ENCODE results near the gene ATG7. TPM values are rescaled to one million over a fixed set of nuclear protein-coding genes. Genes with fewer than 3 reads are reported as not detected.
A peak's percentile ranks its signal among the peaks of the same experiment; 100 is the strongest.

ATG7 gene
- total and polyA plus RNA-seq, 11 donors: 4.4 to 45.1 (median 14.4) TPM

DNA sequence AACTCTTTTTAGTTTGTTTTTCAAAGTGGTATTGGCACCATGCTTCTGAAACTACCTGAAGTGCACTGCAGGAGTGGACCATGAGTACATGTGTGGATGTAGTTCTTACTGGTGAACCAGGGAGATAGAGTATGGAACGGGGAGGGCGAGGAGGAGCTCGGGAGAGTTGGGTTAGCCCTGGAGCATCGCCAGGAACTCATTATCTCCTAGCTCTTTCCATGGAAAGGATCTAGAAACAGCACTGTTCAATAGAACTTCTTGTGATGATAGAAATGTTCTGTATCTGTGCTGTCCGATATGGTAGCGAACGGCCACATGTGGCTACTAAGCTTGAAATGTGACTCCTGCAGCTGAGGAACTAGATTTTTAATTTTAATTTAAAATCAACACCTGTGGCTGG is 324.2 kb downstream of the ATG7 start:
- TF ChIP-seq POLR2A (IDR thresholded peaks at IDR 0.05): no peak
- TF ChIP-seq, protein P1, sequence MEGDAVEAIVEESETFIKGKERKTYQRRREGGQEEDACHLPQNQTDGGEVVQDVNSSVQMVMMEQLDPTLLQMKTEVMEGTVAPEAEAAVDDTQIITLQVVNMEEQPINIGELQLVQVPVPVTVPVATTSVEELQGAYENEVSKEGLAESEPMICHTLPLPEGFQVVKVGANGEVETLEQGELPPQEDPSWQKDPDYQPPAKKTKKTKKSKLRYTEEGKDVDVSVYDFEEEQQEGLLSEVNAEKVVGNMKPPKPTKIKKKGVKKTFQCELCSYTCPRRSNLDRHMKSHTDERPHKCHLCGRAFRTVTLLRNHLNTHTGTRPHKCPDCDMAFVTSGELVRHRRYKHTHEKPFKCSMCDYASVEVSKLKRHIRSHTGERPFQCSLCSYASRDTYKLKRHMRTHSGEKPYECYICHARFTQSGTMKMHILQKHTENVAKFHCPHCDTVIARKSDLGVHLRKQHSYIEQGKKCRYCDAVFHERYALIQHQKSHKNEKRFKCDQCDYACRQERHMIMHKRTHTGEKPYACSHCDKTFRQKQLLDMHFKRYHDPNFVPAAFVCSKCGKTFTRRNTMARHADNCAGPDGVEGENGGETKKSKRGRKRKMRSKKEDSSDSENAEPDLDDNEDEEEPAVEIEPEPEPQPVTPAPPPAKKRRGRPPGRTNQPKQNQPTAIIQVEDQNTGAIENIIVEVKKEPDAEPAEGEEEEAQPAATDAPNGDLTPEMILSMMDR (IDR thresholded peaks at IDR 0.05): no peak
- no peaks in the 10 kb centered on the region for H3K9me3 ChIP-seq
- 37 to 59% (median 43%) methylated on average over 7 of the region's 7 CpGs for WGBS, 4 donors
- peaks cover 0 to 20% (median 5%) of the 10 kb centered on the region in 9 donors for H3K36me3 ChIP-seq
- intact Hi-C loops (cut with DNase I): no loop called here
- peak overlapping the region in 9 of 12 donors; percentile 10 to 88 (median 37) for H3K27ac ChIP-seq
- peak in 2 of 5 donors; percentile 45 to 56 for DNase-seq
- no peak overlapping the region for H3K4me3 ChIP-seq
- H3K4me1 ChIP-seq: peaks cover 18 to 76% (median 63%) of the 10 kb centered on the region in 12 donors
- ATAC-seq: peak in 1 of 4 donors; percentile 44
- H3K27me3 ChIP-seq: no peaks in the 10 kb centered on the region

DNA sequence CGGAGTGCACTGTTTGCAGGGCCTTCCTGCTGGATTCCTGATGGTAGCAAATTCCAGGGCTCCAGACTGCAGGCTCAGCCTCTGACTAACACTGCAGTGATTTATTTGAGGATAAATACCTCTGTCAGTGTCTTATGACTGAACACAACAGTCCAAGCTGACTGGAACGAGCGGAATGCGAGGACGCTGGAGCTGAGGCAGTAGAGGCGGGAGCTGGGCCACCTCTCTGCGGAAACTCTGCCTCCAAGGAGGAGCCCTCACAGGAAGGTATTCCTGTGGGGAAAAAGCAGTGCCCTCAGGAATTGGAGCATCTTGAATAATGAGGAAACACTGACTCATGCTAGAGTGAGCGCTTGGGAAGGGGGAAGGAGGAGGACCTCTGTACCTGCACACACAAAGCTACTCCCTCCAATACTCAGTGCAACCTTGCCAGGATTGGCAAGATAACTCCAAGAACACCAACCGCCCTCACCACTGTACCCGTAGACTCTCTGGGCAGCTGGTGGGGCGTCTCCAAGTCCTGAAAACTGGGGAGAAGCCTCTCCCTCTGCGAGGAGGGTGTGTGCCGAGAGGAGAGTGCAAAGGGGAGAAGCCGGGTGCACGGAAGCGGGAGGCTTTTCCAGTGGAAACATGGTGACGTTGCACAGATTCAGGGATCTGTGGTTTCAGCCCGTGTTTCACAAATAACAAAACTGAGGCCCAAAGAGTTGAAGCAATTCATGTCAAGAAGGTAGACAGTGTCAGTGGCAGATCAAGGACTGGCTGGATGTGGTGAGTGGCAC is 328.5 kb downstream of the ATG7 start:
- DNase-seq (peak; percentile 61 to 85 (median 74)), ATAC-seq (peak; percentile 76 to 93 (median 90))
- Histone ChIP-seq H3K4me1 (peaks cover 4 to 89% (median 68%) of the 10 kb centered on the region in 12 donors), H3K9me3 (no peaks in the 10 kb centered on the region), H3K27ac (peak overlapping the region; percentile 44 to 94 (median 80)), H3K36me3 (peaks cover 0 to 22% (median 2%) of the 10 kb centered on the region in 9 donors), H3K27me3 (no peaks in the 10 kb centered on the region), H3K4me3 (peak overlapping the region in 4 of 12 donors; percentile 1 to 19 (median 2))
- 30 to 46% (median 34%) methylated on average over 14 to 18 of the region's 18 CpGs for WGBS, 4 donors
- intact Hi-C loops (cut with DNase I): loop anchor here in 5 of 10 donors (2.0 to 5.0 kb wide), 4 partner anchors 33 to 42 kb away; partner anchors contain the start of gene VGLL4 (in 4 of the 5)
- TF ChIP-seq, protein P1 (IDR thresholded peaks at IDR 0.05): no peak
- TF ChIP-seq POLR2A (IDR thresholded peaks at IDR 0.05): peak in 1 of 2 donors; percentile 24

DNA sequence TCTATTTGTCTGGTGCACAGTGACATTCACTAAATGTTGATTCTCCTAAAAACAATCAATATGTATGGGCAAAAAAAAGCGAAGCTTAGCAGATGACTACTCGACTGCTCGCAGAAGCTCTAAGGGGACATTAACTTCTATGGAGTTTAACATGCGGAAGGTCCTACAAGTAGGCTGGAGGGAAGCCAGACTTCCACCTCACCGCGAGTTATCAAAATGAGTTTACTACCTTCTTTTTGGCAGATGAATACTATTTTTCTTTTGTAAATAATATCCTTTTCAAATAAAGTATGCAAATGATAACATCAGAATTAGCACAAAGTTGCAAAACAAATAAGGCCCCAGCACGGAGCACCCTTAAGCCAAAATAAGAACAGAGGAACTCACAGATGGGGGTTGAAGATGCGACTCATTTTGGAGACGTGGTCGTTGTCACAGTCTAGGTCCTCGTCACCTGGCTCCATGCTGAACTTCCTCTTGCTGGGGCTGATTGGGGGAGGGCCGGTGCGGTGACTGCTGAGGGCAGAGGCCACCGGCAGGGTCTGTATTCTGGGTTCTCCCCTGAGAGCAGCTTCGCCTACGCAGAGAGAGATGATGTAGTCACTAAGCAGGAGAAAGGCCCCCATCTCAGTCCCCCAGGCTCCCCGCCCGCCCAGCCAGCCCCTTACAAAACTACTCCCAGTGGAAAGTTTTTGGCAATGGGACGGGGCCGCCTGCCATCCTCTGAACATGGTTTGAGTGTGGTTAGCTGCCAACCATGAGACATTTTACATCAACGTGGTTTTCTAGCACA is 329.4 kb downstream of the ATG7 start:
- DNase-seq: peak in 4 of 5 donors; percentile 68 to 73 (median 71)
- Histone ChIP-seq H3K27ac (peak overlapping the region in 11 of 12 donors; percentile 72 to 94 (median 81)), H3K36me3 (peaks cover 0 to 22% (median 7%) of the 10 kb centered on the region in 9 donors), H3K4me1 (peaks cover 1 to 87% (median 64%) of the 10 kb centered on the region in 12 donors), H3K4me3 (peak overlapping the region in 1 of 12 donors; percentile 2), H3K9me3 (no peaks in the 10 kb centered on the region), H3K27me3 (no peaks in the 10 kb centered on the region)
- WGBS, 4 donors: 38 to 44% (median 42%) methylated on average over 21 of the region's 21 CpGs
- no peak for TF ChIP-seq POLR2A (IDR thresholded peaks at IDR 0.05)
- TF ChIP-seq, protein P1 (IDR thresholded peaks at IDR 0.05): no peak
- peak in 3 of 4 donors; percentile 47 to 59 (median 47) for ATAC-seq
- intact Hi-C loops (cut with DNase I): loop anchor here in 5 of 10 donors (2.0 to 5.0 kb wide), 4 partner anchors 34 to 41 kb away; partner anchors contain the start of gene VGLL4 (in 4 of the 5)

Measured in heart left ventricle (tissue), 16 donors.